ENCODE data around the gene FDPS. TPM values are rescaled to one million over a fixed set of nuclear protein-coding genes. Genes with fewer than 3 reads are reported as not detected.
A peak's percentile ranks its signal among the peaks of the same experiment; 100 is the strongest.

FDPS gene
- total and polyA plus RNA-seq, 2 experiments from 2014 or later: 284 to 347 TPM

GRCh38 chr1:155301342-155301841, 7.3 kb upstream of the FDPS start, which contains the start of gene PKLR:
TSS of gene PKLR (minus strand) at chr1:155301438. CDS start at chr1:155301395, 43 bp downstream.
- DNase-seq (ENCODE audit: low spot score): no peak
- Histone ChIP-seq H2AFZ (no peak within 1 kb of the TSS), H3K36me3 (replicated peaks; ENCODE audit: insufficient read depth, low read depth) (no peaks in the 10 kb centered on the region), H3K4me2 (no peak within 1 kb of the TSS), H3K27me3 (peaks cover 14% of the 10 kb centered on the region), H3K4me1 (ENCODE audit: insufficient read depth) (peaks cover 6% of the 10 kb centered on the region), H4K20me1 (ENCODE audit: insufficient read depth, poor library complexity, severe bottlenecking) (no peaks in the 10 kb centered on the region), H3K9me2 (replicated peaks; ENCODE audit: insufficient read depth) (no peaks in the 10 kb centered on the region), H3K4me3 (no peak within 1 kb of the TSS), H3K27ac (peak within 1 kb of the TSS; percentile 61), H3K79me2 (no peaks in the 10 kb centered on the region), H3K9me3 (ENCODE audit: low read depth) (no peaks in the 10 kb centered on the region)
- TF ChIP-seq EZH2 (IDR thresholded peaks at IDR 0.05; ENCODE audit: borderline replicate concordance): no peak
- TF ChIP-seq EZH2phosphoT487 (IDR thresholded peaks at IDR 0.05; ENCODE audit: low read depth, severe bottlenecking, unreplicated experiment): no peak
- no peak for TF ChIP-seq CTCF (IDR thresholded peaks at IDR 0.05; ENCODE audit: poor library complexity)
- 83% methylated on average over 5 of the region's 5 CpGs for WGBS (ENCODE audit: low lambda C conversion rate, missing lambda C conversion rate)

- H2AFZ ChIP-seq: no peak overlapping the region
- H3K4me1 ChIP-seq (ENCODE audit: insufficient read depth): peaks cover 7% of the 10 kb centered on the region
- no peaks in the 10 kb centered on the region for H3K36me3 ChIP-seq (replicated peaks; ENCODE audit: insufficient read depth, low read depth)
- no peaks in the 10 kb centered on the region for H3K9me2 ChIP-seq (replicated peaks; ENCODE audit: insufficient read depth)
- peaks cover 7% of the 10 kb centered on the region for H3K79me2 ChIP-seq
- H3K27ac ChIP-seq: no peak overlapping the region
- no peaks in the 10 kb centered on the region for H3K27me3 ChIP-seq
- H4K20me1 ChIP-seq (ENCODE audit: insufficient read depth, poor library complexity, severe bottlenecking): no peaks in the 10 kb centered on the region
- DNase-seq (ENCODE audit: low spot score): no peak
- WGBS (ENCODE audit: low lambda C conversion rate, missing lambda C conversion rate): 88% methylated on average over 11 of the region's 11 CpGs
- H3K9me3 ChIP-seq (ENCODE audit: low read depth): no peaks in the 10 kb centered on the region
- no peak overlapping the region for H3K4me2 ChIP-seq
- no peak overlapping the region for H3K4me3 ChIP-seq
- no peak for TF ChIP-seq EZH2 (IDR thresholded peaks at IDR 0.05; ENCODE audit: borderline replicate concordance)
- TF ChIP-seq CTCF (IDR thresholded peaks at IDR 0.05; ENCODE audit: poor library complexity): no peak
- TF ChIP-seq EZH2phosphoT487 (IDR thresholded peaks at IDR 0.05; ENCODE audit: low read depth, severe bottlenecking, unreplicated experiment): no peak
Observed at GRCh38 chr1:155304558-155305063, 4.1 kb upstream of the FDPS start.

- Histone ChIP-seq H3K79me2 (peaks cover 21% of the 10 kb centered on the region), H2AFZ (no peak overlapping the region), H3K27ac (no peak overlapping the region), H3K27me3 (no peaks in the 10 kb centered on the region), H3K9me2 (replicated peaks; ENCODE audit: insufficient read depth) (no peaks in the 10 kb centered on the region), H3K4me2 (no peak overlapping the region), H3K4me1 (ENCODE audit: insufficient read depth) (peaks cover 19% of the 10 kb centered on the region), H3K9me3 (ENCODE audit: low read depth) (no peaks in the 10 kb centered on the region), H3K36me3 (replicated peaks; ENCODE audit: insufficient read depth, low read depth) (no peaks in the 10 kb centered on the region), H3K4me3 (no peak overlapping the region), H4K20me1 (ENCODE audit: insufficient read depth, poor library complexity, severe bottlenecking) (no peaks in the 10 kb centered on the region)
- TF ChIP-seq EZH2phosphoT487 (IDR thresholded peaks at IDR 0.05; ENCODE audit: low read depth, severe bottlenecking, unreplicated experiment): no peak
- no peak for TF ChIP-seq CTCF (IDR thresholded peaks at IDR 0.05; ENCODE audit: poor library complexity)
- 82% methylated on average over 7 of the region's 7 CpGs for WGBS (ENCODE audit: low lambda C conversion rate, missing lambda C conversion rate)
- no peak for DNase-seq (ENCODE audit: low spot score)
Observed at GRCh38 chr1:155305881-155306391, 2.7 kb upstream of the FDPS start.
